ENCODE results near the gene NAB2.
"Not testable (repeated sequence)": the region's sequence is repeated elsewhere in the genome, so short reads cannot be mapped to it uniquely, and the experiment has no call there.

The NAB2 gene

GRCh38 chr12:57110104-57111030, 21.5 kb downstream of the NAB2 start:
- Histone ChIP-seq H3K4me3 (ENCODE audit: low read length) (peak overlapping the region; percentile 97), H3K27me3 (ENCODE audit: control insufficient read depth, insufficient read depth, low read length) (no peaks in the 10 kb centered on the region), H3K9ac (ENCODE audit: low read length) (peak overlapping the region; percentile 99), H3K36me3 (ENCODE audit: control insufficient read depth, insufficient read depth, low read length) (peaks cover 16% of the 10 kb centered on the region), H3K4me1 (ENCODE audit: control insufficient read depth, insufficient read depth, low read length) (peaks cover 32% of the 10 kb centered on the region), H3K9me3 (ENCODE audit: control insufficient read depth, low read length) (no peaks in the 10 kb centered on the region)

- peaks cover 7% of the 10 kb centered on the region for H3K36me3 ChIP-seq (ENCODE audit: control insufficient read depth, insufficient read depth, low read length)
- H3K9ac ChIP-seq (ENCODE audit: low read length): peak within 1 kb of the TSS; percentile 99
- H3K4me1 ChIP-seq (ENCODE audit: control insufficient read depth, insufficient read depth, low read length): peaks cover 32% of the 10 kb centered on the region
- no peaks in the 10 kb centered on the region for H3K27me3 ChIP-seq (ENCODE audit: control insufficient read depth, insufficient read depth, low read length)
- H3K4me3 ChIP-seq (ENCODE audit: low read length): peak within 1 kb of the TSS; percentile 97
- H3K9me3 ChIP-seq (ENCODE audit: control insufficient read depth, low read length): no peaks in the 10 kb centered on the region
These were observed 22.3 kb downstream of the NAB2 start, which contains the start of gene STAT6 for GRCh38 chr12:57111031-57111734. Gene STAT6, minus strand, starts transcription at chr12:57111362. Its CDS starts 3,084 bp downstream, at chr12:57108278.

- Histone ChIP-seq H3K9me3 (ENCODE audit: control insufficient read depth, low read length) (no peaks in the 10 kb centered on the region), H3K9ac (ENCODE audit: low read length) (peak overlapping the region; percentile 99), H3K4me3 (ENCODE audit: low read length) (peak overlapping the region; percentile 97)
These were observed 23.8 kb downstream of the NAB2 start for GRCh38 chr12:57112492-57113294.

GRCh38 chr12:57116580-57117281, 27.8 kb downstream of the NAB2 start:
- Histone ChIP-seq H3K9ac (ENCODE audit: low read length) (no peak overlapping the region), H3K9me3 (ENCODE audit: control insufficient read depth, low read length) (no peaks in the 10 kb centered on the region), H3K4me3 (ENCODE audit: low read length) (no peak overlapping the region), H3K36me3 (ENCODE audit: control insufficient read depth, insufficient read depth, low read length) (no peaks in the 10 kb centered on the region), H3K4me1 (ENCODE audit: control insufficient read depth, insufficient read depth, low read length) (peaks cover 6% of the 10 kb centered on the region), H3K27me3 (ENCODE audit: control insufficient read depth, insufficient read depth, low read length) (no peaks in the 10 kb centered on the region)

More at GRCh38 chr12:57112492-57113294, 23.8 kb downstream of the NAB2 start:
- Histone ChIP-seq H3K4me1 (ENCODE audit: control insufficient read depth, insufficient read depth, low read length) (peaks cover 25% of the 10 kb centered on the region), H3K36me3 (ENCODE audit: control insufficient read depth, insufficient read depth, low read length) (no peaks in the 10 kb centered on the region), H3K27me3 (ENCODE audit: control insufficient read depth, insufficient read depth, low read length) (no peaks in the 10 kb centered on the region)

- H3K9me3 ChIP-seq (ENCODE audit: control insufficient read depth, low read length): no peaks in the 10 kb centered on the region
- no peak overlapping the region for H3K9ac ChIP-seq (ENCODE audit: low read length)
- no peaks in the 10 kb centered on the region for H3K36me3 ChIP-seq (ENCODE audit: control insufficient read depth, insufficient read depth, low read length)
- H3K4me3 ChIP-seq (ENCODE audit: low read length): no peak overlapping the region
- H3K4me1 ChIP-seq (ENCODE audit: control insufficient read depth, insufficient read depth, low read length): no peaks in the 10 kb centered on the region
- no peaks in the 10 kb centered on the region for H3K27me3 ChIP-seq (ENCODE audit: control insufficient read depth, insufficient read depth, low read length)
These were observed 29.9 kb downstream of the NAB2 start for GRCh38 chr12:57118711-57119271.

GRCh38 chr12:57119294-57120085, 30.6 kb downstream of the NAB2 start:
- Histone ChIP-seq H3K4me1 (ENCODE audit: control insufficient read depth, insufficient read depth, low read length) (no peaks in the 10 kb centered on the region), H3K9ac (ENCODE audit: low read length) (no peak overlapping the region), H3K4me3 (ENCODE audit: low read length) (no peak overlapping the region), H3K27me3 (ENCODE audit: control insufficient read depth, insufficient read depth, low read length) (no peaks in the 10 kb centered on the region), H3K36me3 (ENCODE audit: control insufficient read depth, insufficient read depth, low read length) (no peaks in the 10 kb centered on the region), H3K9me3 (ENCODE audit: control insufficient read depth, low read length) (no peaks in the 10 kb centered on the region)

GRCh38 chr12:57120718-57121117, 31.8 kb downstream of the NAB2 start:
- H3K4me3 ChIP-seq (ENCODE audit: low read length); H3K9ac ChIP-seq (ENCODE audit: low read length); H3K9me3 ChIP-seq (ENCODE audit: control insufficient read depth, low read length); H3K4me1 ChIP-seq (ENCODE audit: control insufficient read depth, insufficient read depth, low read length); H3K36me3 ChIP-seq (ENCODE audit: control insufficient read depth, insufficient read depth, low read length); H3K27me3 ChIP-seq (ENCODE audit: control insufficient read depth, insufficient read depth, low read length): not testable (repeated sequence)

- H3K9me3 ChIP-seq (ENCODE audit: control insufficient read depth, low read length): no peaks in the 10 kb centered on the region
- H3K9ac ChIP-seq (ENCODE audit: low read length): no peak overlapping the region
- H3K36me3 ChIP-seq (ENCODE audit: control insufficient read depth, insufficient read depth, low read length): no peaks in the 10 kb centered on the region
- H3K4me1 ChIP-seq (ENCODE audit: control insufficient read depth, insufficient read depth, low read length): peaks cover 9% of the 10 kb centered on the region
- H3K27me3 ChIP-seq (ENCODE audit: control insufficient read depth, insufficient read depth, low read length): no peaks in the 10 kb centered on the region
- no peak overlapping the region for H3K4me3 ChIP-seq (ENCODE audit: low read length)
These were observed 34.9 kb downstream of the NAB2 start for GRCh38 chr12:57123813-57124212.

- H3K9ac ChIP-seq (ENCODE audit: low read length): no peak overlapping the region
- H3K4me1 ChIP-seq (ENCODE audit: control insufficient read depth, insufficient read depth, low read length): peaks cover 9% of the 10 kb centered on the region
- no peak overlapping the region for H3K4me3 ChIP-seq (ENCODE audit: low read length)
- H3K36me3 ChIP-seq (ENCODE audit: control insufficient read depth, insufficient read depth, low read length): no peaks in the 10 kb centered on the region
- H3K9me3 ChIP-seq (ENCODE audit: control insufficient read depth, low read length): no peaks in the 10 kb centered on the region
- no peaks in the 10 kb centered on the region for H3K27me3 ChIP-seq (ENCODE audit: control insufficient read depth, insufficient read depth, low read length)
These were observed 35.5 kb downstream of the NAB2 start for GRCh38 chr12:57124261-57124877.

GRCh38 chr12:57126061-57126460, 37.1 kb downstream of the NAB2 start:
- Histone ChIP-seq H3K9me3 (ENCODE audit: control insufficient read depth, low read length) (no peaks in the 10 kb centered on the region), H3K4me1 (ENCODE audit: control insufficient read depth, insufficient read depth, low read length) (peaks cover 24% of the 10 kb centered on the region), H3K9ac (ENCODE audit: low read length) (no peak overlapping the region), H3K4me3 (ENCODE audit: low read length) (no peak overlapping the region), H3K36me3 (ENCODE audit: control insufficient read depth, insufficient read depth, low read length) (no peaks in the 10 kb centered on the region), H3K27me3 (ENCODE audit: control insufficient read depth, insufficient read depth, low read length) (no peaks in the 10 kb centered on the region)
